Epithelial cell of proximal tubule (primary cell): ENCODE results near the gene MRPS11. TPM values are rescaled to one million over a fixed set of nuclear protein-coding genes. Genes with fewer than 3 reads are reported as not detected.

Experiments
- DNase-seq: peaks from one replicate; pipeline ENCODE4 v3.0.0-alpha.2; 2011; ENCODE audit warnings: low read depth
- H3K4me3 ChIP-seq: 2 replicates; pipeline ENCODE4 v1.5.1; 2011; ENCODE audit warnings: low read depth, mild to moderate bottlenecking, low read length
- total RNA-seq: library from RNA; depleted of rRNA; stranded (reverse); fragments of >200 nt; gene quantifications from 2 replicates; pipeline ENCODE4 v1.2.3, GENCODE V29; 2015
- TF ChIP-seq, protein P1 (sequence below): conservative IDR thresholded peaks from 2 replicates; pipeline ENCODE4 v1.5.1; 2012; ENCODE audit warnings: low read depth, mild to moderate bottlenecking, low read length

MRPS11 gene
- total RNA-seq, 1 donor from 2014 or later: 32.3 TPM

- TF ChIP-seq, protein P1, sequence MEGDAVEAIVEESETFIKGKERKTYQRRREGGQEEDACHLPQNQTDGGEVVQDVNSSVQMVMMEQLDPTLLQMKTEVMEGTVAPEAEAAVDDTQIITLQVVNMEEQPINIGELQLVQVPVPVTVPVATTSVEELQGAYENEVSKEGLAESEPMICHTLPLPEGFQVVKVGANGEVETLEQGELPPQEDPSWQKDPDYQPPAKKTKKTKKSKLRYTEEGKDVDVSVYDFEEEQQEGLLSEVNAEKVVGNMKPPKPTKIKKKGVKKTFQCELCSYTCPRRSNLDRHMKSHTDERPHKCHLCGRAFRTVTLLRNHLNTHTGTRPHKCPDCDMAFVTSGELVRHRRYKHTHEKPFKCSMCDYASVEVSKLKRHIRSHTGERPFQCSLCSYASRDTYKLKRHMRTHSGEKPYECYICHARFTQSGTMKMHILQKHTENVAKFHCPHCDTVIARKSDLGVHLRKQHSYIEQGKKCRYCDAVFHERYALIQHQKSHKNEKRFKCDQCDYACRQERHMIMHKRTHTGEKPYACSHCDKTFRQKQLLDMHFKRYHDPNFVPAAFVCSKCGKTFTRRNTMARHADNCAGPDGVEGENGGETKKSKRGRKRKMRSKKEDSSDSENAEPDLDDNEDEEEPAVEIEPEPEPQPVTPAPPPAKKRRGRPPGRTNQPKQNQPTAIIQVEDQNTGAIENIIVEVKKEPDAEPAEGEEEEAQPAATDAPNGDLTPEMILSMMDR: no peak
- no peak for DNase-seq
- no peak overlapping the region for H3K4me3 ChIP-seq
Measured at GRCh38 chr15:88480981-88481380, 13.5 kb downstream of the MRPS11 start.

DNA sequence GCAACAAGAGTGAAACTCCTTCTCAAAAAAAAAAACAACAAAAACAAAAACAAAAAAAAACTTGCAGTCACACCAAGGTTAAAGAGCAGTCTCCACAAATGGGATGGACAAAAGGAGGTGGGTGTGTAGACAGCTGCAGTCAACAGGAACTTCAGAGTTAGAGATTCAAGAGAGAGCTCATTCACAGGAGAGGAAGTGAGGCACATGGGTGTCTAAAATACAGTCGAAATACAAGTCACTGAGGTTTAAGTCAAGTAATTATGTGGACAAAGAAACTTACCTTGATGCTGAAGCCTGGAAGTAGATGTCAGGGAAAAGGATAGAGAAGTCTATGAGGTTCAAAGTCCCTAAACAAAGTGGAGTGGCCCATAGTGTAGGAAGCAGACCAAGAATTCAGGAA is 14.8 kb downstream of the MRPS11 start:
- TF ChIP-seq, protein P1: no peak
- DNase-seq: no peak
- H3K4me3 ChIP-seq: no peak overlapping the region

DNA sequence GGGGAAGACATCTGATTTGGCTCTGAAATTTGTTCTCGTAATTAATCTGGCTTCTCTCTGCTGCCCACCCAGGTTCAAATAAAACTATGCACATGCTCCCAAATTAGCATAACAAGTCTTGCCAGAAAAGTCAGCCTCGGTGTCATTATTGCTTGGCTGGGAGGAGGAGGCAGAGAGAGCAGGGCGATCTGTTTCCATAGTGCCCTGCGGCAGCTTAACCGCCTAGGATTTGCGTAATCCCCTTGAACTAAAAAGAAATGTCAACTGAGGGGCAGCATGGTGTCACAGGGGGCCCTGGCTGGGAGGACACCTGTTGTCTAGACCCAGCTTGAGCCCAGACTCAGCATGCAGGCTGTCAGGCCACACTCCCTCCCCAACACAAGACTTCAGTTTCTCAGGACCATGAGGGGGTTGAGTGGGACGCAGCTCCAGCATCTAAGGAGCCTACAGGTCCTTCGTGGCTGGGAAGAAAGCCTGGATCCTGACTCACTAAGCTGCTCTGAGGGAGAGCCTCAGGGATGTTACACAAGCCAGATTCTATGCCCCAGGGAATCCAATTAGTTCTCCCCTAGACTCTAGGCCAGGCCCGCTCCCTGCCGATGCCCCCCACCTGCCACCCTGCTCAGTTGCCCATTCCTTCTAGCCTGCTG is 17.3 kb downstream of the MRPS11 start:
- TF ChIP-seq, protein P1: no peak
- no peak overlapping the region for H3K4me3 ChIP-seq
- no peak for DNase-seq

- DNase-seq: no peak
- TF ChIP-seq, protein P1: peak; percentile 3
- H3K4me3 ChIP-seq: no peak overlapping the region
Measured at GRCh38 chr15:88487178-88487795, 19.8 kb downstream of the MRPS11 start.

GRCh38 chr15:88487796-88488523 is 20.5 kb downstream of the MRPS11 start:
- H3K4me3 ChIP-seq: no peak overlapping the region
- TF ChIP-seq, protein P1: no peak
- DNase-seq: no peak

GRCh38 chr15:88489321-88489720 is 21.8 kb downstream of the MRPS11 start:
- no peak overlapping the region for H3K4me3 ChIP-seq
- TF ChIP-seq, protein P1: no peak
- DNase-seq: no peak
